HFFc6 (cell line): ENCODE results near the gene CRTC1. TPM values are rescaled to one million over a fixed set of nuclear protein-coding genes. Genes with fewer than 3 reads are reported as not detected.
"Not testable (repeated sequence)": the region's sequence is repeated elsewhere in the genome, so short reads cannot be mapped to it uniquely, and the experiment has no call there.

Experiments
- DNase-seq: peaks from one replicate; pipeline ENCODE4 v3.0.0-alpha.2; 2018
- H3K27ac Mint-ChIP-seq: 2 replicates; pipeline ENCODE4 v1.8.0; 2020; ENCODE audit warnings: mild to moderate bottlenecking, mixed read lengths
- H3K27me3 Mint-ChIP-seq: 2 replicates; pipeline ENCODE4 v1.8.0; 2021; ENCODE audit warnings: mild to moderate bottlenecking, moderate library complexity, mixed read lengths; ENCODE audit not compliant: insufficient read depth
- H3K36me3 Mint-ChIP-seq: 2 replicates; pipeline ENCODE4 v1.8.0; 2021; ENCODE audit warnings: low read depth, mixed read lengths
- H3K4me1 Mint-ChIP-seq: 2 replicates; pipeline ENCODE4 v1.8.0; 2020; ENCODE audit warnings: low read depth, mixed read lengths
- H3K4me3 Mint-ChIP-seq: 2 replicates; pipeline ENCODE4 v1.8.0; 2020; ENCODE audit warnings: mild to moderate bottlenecking, moderate library complexity, mixed read lengths
- H3K9me3 Mint-ChIP-seq: 2 replicates; pipeline ENCODE4 v1.8.0; 2020; ENCODE audit warnings: mild to moderate bottlenecking, mixed read lengths
- CTCF ChIP-seq: fragments of 200-600 bp; sonication (generic); IDR thresholded peaks from 2 replicates; pipeline ENCODE4 v1.5.0; 2021; ENCODE audit warnings: antibody characterized with exemption, mild to moderate bottlenecking
- total RNA-seq, 6 experiments: library from RNA; stranded (reverse); fragmentation: NEBNext Ultra II Directional; extraction: Animal tissue kit (Norgen Biotek cat#: 25700); gene quantifications; 2 replicates in 1 of 6; 3 replicates in 5 of 6; pipeline ENCODE4 v1.2.3, GENCODE V29; 2021

CRTC1 gene
- total RNA-seq, 6 experiments from 2014 or later, result 11.8 to 14.5 (median 13.4) TPM

GRCh38 chr19:18731562-18732008 lies 48.1 kb downstream of the CRTC1 start:
- TF ChIP-seq CTCF, result no peak
- Mint-ChIP-seq H3K9me3 (no peaks in the 10 kb centered on the region), H3K4me3 (no peak overlapping the region), H3K27me3 (no peaks in the 10 kb centered on the region), H3K4me1 (0 out of 2 replicates have a peak, but pooled peaks cover 5% of the 10 kb centered on the region), H3K36me3 (no peaks in the 10 kb centered on the region), H3K27ac (no peak overlapping the region)
- no peak for DNase-seq

GRCh38 chr19:18733196-18733647 lies 49.7 kb downstream of the CRTC1 start:
- H3K36me3 Mint-ChIP-seq, result no peaks in the 10 kb centered on the region
- TF ChIP-seq CTCF, result no peak
- no peaks in the 10 kb centered on the region for H3K27me3 Mint-ChIP-seq
- H3K4me1 Mint-ChIP-seq, result 0 out of 2 replicates have a peak, but pooled peaks cover 5% of the 10 kb centered on the region
- H3K27ac Mint-ChIP-seq, result no peak overlapping the region
- H3K9me3 Mint-ChIP-seq, result no peaks in the 10 kb centered on the region
- no peak overlapping the region for H3K4me3 Mint-ChIP-seq
- DNase-seq, result no peak

- not testable (repeated sequence) for H3K9me3 Mint-ChIP-seq, H3K4me3 Mint-ChIP-seq, H3K27ac Mint-ChIP-seq, H3K4me1 Mint-ChIP-seq, DNase-seq, H3K36me3 Mint-ChIP-seq, H3K27me3 Mint-ChIP-seq
Measured at GRCh38 chr19:18733762-18734332, 50.4 kb downstream of the CRTC1 start.

GRCh38 chr19:18735324-18735723 lies 51.8 kb downstream of the CRTC1 start:
- Mint-ChIP-seq H3K4me3 (no peak overlapping the region), H3K27ac (no peak overlapping the region), H3K4me1 (0 out of 2 replicates have a peak, but pooled peaks cover 5% of the 10 kb centered on the region), H3K9me3 (no peaks in the 10 kb centered on the region), H3K36me3 (no peaks in the 10 kb centered on the region), H3K27me3 (no peaks in the 10 kb centered on the region)
- no peak for TF ChIP-seq CTCF
- no peak for DNase-seq

GRCh38 chr19:18735752-18736151 lies 52.3 kb downstream of the CRTC1 start:
- TF ChIP-seq CTCF, result no peak
- Mint-ChIP-seq H3K27me3 (no peaks in the 10 kb centered on the region; the same call in 1 of the 2 replicates), H3K27ac (no peak overlapping the region), H3K9me3 (no peaks in the 10 kb centered on the region), H3K4me1 (0 out of 2 replicates have a peak, but pooled peaks cover 5% of the 10 kb centered on the region), H3K36me3 (no peaks in the 10 kb centered on the region), H3K4me3 (no peak overlapping the region)
- DNase-seq, result no peak

- Mint-ChIP-seq H3K4me3 (no peak overlapping the region), H3K36me3 (no peaks in the 10 kb centered on the region), H3K27ac (no peak overlapping the region), H3K27me3 (no peaks in the 10 kb centered on the region; the same call in 1 of the 2 replicates), H3K9me3 (no peaks in the 10 kb centered on the region), H3K4me1 (0 out of 2 replicates have a peak, but pooled peaks cover 5% of the 10 kb centered on the region)
- no peak for TF ChIP-seq CTCF
- no peak for DNase-seq
Measured at GRCh38 chr19:18736415-18737336, 53.2 kb downstream of the CRTC1 start.
